ENCODE results near the gene PDRG1.

DNA sequence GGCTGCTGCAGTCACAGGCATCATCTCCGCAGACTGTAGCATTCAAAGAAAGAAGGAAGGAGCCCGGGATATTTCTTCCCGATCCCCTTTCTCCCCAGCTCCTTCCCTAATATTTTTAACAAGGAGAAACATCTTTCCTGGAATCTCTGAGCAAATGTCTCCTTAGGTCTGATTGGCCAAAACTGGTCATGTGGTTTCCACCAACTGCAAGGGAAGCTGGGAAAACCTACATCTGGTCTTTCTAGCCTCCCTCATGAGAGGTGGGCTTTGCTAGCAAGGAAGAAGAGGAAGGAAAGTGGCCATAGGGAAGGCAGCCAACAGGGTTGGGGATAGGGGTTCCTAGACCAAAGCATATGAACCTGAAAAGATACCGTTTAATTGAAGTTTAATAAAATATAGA is 35.1 kb downstream of the PDRG1 start:
- no peak for TF ChIP-seq POLR2AphosphoS5 (IDR thresholded peaks at IDR 0.05; ENCODE audit: low read depth, low read length)
- TF ChIP-seq, protein P1, sequence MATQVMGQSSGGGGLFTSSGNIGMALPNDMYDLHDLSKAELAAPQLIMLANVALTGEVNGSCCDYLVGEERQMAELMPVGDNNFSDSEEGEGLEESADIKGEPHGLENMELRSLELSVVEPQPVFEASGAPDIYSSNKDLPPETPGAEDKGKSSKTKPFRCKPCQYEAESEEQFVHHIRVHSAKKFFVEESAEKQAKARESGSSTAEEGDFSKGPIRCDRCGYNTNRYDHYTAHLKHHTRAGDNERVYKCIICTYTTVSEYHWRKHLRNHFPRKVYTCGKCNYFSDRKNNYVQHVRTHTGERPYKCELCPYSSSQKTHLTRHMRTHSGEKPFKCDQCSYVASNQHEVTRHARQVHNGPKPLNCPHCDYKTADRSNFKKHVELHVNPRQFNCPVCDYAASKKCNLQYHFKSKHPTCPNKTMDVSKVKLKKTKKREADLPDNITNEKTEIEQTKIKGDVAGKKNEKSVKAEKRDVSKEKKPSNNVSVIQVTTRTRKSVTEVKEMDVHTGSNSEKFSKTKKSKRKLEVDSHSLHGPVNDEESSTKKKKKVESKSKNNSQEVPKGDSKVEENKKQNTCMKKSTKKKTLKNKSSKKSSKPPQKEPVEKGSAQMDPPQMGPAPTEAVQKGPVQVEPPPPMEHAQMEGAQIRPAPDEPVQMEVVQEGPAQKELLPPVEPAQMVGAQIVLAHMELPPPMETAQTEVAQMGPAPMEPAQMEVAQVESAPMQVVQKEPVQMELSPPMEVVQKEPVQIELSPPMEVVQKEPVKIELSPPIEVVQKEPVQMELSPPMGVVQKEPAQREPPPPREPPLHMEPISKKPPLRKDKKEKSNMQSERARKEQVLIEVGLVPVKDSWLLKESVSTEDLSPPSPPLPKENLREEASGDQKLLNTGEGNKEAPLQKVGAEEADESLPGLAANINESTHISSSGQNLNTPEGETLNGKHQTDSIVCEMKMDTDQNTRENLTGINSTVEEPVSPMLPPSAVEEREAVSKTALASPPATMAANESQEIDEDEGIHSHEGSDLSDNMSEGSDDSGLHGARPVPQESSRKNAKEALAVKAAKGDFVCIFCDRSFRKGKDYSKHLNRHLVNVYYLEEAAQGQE (IDR thresholded peaks at IDR 0.05; ENCODE audit: insufficient read depth in 1 of 2, low read depth in 2 of 2, low read length in 2 of 2), result no peak
